HG02884 (cell line): ENCODE measurements around the gene CCDC34.
A peak's percentile ranks its signal among the peaks of the same experiment; 100 is the strongest.

Source experiments
- ATAC-seq: cut with Tn5 transposase; IDR thresholded peaks from one replicate; pipeline ENCODE4 v1.9.1; 2021; ENCODE audit warnings: mild to moderate bottlenecking, moderate library complexity; ENCODE audit not compliant: unreplicated experiment

Gene CCDC34

GRCh38 chr11:27392278-27393114 is 29.5 kb upstream of the CCDC34 start:
- ATAC-seq = no peak

- ATAC-seq = no peak
These were observed 28.5 kb upstream of the CCDC34 start for GRCh38 chr11:27391331-27392015.

DNA sequence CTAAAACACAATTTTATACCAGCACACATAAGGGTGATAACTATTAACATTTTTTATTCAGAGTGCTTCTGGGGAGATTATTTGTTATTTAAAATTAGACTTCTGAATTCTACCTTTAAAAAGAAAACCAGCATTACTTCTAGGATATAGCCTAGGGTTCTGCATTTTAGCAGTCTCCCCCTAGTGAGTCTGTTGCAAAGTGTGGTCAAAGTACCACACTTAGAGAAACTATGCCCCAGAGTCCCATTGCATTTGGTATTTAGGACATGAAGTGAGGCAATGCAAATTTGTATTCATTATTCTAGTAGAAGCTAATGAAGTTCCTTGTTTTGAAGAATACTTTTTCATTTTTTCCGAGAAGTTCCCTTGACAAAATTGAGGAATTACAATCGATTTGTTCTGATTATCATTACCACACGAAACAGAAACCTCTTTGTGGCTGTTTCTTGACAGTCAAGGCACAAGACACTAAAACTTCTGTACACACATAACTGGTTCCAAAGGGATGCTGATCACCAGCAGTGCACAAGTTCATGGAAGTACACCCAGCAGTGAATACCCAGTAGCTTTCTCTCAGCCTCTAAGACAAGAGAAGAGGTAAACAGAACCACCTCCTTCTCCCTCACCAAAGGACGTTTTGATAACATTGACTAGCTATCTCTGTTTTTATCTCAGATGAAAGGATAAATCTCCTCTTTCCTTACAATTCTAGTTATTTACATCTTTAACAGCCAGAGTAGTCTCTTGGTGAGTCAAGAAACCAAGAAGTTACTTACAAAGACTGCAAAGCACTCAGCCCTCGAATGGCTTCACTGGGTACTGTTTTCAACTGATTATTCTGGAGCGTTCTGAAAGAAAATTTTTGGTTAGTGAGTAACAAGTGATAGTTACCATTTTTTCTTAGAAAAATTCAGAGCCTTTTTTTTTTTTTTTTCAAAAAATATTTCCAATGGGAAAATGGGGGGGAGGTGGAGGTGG is 27.6 kb upstream of the CCDC34 start:
- no peak for ATAC-seq

DNA sequence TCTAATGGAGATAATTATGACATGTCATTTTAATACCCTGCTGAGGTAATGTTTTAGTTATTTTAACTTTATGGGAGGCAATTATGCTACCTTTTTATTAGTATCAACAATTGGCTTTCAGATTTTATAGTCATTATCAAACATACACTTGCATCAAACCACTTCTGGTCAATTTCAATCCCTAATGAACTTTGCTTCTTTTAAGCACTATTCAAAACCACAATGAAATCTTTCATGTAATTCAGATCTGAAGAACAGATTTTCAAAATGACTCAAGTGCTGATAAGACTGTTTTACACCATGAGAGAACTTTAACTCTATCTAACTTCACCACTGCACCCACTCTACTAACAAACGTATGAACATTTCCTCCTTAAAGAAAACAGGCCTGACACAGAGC is 25.9 kb upstream of the CCDC34 start:
- no peak for ATAC-seq

DNA sequence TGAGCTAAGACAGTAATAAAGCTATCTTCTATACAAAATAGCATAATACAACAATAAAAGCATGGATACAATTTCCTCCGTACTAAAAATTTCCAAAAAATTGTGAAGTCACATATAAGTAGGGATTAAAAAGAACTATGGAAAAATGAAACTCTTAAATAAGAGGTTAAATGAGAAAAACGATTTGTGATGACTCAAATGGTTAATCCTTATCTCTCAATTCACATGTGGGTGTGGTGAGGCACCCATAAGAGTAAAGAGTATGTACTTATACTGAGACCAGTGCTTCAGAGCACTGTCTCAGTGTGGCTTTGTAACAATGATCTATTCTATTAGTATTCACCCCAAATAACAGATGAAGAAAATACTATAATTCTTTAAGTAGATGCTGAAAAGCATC is 25.0 kb upstream of the CCDC34 start:
- ATAC-seq = peak; percentile 48

GRCh38 chr11:27387362-27387761 is 24.3 kb upstream of the CCDC34 start:
- no peak for ATAC-seq

DNA sequence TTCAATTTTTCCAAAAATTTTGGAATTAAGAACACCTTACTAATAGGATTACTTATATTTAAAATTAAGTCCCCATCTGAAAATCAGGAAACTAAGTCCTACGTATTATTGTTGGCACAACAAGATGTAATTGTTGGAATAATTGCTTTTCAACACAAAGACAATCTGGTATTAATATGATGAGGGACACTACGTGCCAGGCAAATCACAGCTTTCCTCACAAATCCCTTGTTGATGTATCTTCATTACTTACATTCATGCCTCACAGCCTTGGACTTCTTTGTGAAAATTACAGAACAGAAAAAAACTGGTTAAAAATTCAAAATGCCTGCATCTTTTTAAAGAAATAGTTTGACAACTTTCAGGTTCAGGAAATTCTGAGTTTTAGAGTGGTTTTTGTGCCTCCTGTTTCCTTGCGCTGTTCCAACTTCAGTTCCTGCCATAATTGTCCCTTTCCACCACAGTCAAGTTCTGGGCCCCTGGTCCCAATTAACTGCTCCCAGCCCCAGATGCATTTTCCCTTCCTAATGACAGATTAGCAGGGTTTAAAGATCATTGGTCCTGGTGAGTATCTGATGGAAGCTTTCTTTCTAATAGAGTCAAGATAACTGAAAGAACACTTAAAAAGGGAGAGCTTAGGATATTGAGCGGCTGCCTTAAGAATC is 23.3 kb upstream of the CCDC34 start:
- no peak for ATAC-seq

GRCh38 chr11:27385245-27385644 is 22.2 kb upstream of the CCDC34 start:
- ATAC-seq = no peak

- no peak for ATAC-seq
These were observed 21.2 kb upstream of the CCDC34 start for GRCh38 chr11:27384227-27384626.

DNA sequence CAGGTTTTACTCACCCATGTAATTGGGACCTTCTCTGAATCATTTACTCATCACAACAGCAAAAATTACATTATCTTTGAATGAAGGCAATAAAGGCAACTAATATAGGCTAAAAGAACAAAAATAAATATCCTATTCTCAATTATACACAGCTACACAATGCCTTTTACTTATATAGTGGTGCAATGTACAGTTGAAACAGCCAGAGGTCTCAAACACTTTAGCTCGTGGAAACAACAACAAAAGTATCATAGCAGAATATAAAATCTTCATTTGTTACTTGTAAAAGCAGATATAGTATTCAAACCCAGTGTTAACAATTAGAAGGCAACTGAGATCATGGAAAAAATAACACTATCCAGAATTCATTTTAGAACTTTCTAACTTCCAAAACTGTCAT is 20.6 kb upstream of the CCDC34 start:
- no peak for ATAC-seq

DNA sequence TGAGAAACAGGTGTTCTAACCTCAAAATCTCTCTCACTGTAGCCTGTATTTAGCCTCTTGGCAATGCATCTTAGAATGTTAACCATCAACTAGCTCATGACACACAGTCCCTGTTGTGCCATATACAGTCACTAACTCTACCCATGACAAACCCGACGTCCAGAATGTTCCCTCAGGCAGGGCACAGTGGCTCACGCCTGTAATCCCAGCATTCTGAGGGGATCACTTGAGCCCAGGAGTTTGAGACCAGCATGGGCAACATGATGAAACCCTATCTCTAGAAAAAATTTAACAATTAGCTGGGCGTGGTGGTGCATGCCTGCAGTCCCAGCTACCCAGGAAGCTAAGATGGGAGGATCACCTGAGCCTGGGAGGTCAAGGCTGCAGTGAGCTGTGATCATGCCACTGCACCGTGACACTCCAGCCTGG is 18.2 kb upstream of the CCDC34 start:
- no peak for ATAC-seq

- no peak for ATAC-seq
These were observed 17.8 kb upstream of the CCDC34 start for GRCh38 chr11:27380771-27381170.

- ATAC-seq = no peak
These were observed 16.4 kb upstream of the CCDC34 start for GRCh38 chr11:27379449-27379848.

GRCh38 chr11:27375370-27375769 is 12.4 kb upstream of the CCDC34 start:
- no peak for ATAC-seq

GRCh38 chr11:27373856-27374602 is 11.0 kb upstream of the CCDC34 start:
- ATAC-seq = no peak

- ATAC-seq = no peak
These were observed 10.4 kb upstream of the CCDC34 start for GRCh38 chr11:27373392-27373791.

DNA sequence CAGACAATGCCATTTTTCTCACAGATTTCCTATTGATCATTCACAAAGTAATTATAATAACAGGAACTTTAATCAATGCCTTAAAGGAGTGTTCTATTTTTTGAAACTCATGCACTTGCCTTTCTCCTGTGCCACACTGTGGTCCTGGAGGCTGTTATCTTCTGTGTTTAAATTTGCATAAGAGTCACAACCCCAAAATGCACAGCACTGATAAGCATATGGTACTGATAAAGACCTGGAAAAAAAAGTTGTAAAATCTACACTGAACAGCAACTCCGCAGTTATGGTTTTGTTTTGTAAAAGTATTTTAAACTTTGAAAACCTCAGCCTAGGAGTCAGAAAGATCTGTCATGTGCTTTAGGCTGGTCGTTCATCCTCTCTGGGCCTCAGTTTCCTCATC is 9.1 kb upstream of the CCDC34 start:
- no peak for ATAC-seq

DNA sequence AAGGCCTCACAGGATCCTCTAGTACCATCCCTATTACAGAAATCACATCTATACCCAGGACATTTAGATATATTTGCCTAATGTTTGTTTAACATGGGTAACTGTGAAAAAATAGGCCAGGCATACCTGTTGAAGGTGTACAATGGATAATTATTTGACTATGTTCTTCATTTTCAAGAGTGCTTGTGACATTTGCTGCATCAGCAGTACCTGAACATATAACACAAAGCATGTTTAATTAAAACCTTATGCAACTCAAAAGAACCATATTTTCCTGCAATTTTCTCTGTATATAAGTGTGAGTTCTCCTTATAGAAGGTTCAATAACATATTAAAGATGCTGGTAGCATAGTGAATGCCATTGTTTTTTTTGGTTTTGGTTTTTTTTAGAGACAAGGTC is 8.5 kb upstream of the CCDC34 start:
- ATAC-seq = no peak

DNA sequence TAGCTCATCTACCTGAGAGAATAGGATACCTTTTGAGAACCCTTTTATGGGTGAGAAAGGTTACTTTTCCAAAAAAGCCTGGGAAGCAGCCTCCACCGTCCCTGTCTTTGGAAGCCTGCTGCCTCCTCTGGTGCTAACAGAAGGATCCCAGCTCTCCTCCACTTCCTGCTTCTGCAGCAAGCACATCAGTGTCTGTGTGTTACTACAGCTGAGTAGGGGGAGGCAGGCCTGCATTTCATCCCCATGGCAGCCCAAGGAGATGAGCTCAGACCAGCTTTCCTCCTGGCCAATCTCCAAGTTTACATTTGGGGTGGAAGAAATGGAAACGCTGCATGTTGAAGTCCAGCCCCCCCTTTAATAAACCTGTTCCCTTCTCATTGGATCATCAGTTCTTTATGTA is 7.4 kb upstream of the CCDC34 start:
- no peak for ATAC-seq

DNA sequence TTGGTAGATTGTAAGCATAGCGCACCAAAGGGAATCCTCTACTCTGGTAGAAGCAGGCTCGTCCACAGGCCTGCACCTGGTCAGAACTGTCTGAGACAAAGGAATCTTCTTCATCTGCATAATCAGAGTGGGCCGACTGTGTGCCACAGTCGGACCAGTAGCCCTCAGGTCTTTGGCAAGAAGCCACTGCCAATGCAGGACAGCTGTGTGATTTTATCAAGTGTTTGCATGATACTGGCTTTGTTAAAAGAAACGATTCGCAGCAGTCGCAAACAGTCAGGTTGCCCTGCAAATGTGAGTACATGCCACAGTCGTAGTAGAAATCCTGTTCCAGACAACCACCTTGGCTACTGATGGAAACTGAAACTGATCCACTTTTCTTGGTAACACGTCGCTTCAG is 4.9 kb upstream of the CCDC34 start:
- ATAC-seq = no peak
